Adrenal gland (tissue), 5 donors: ENCODE data around the gene RANGAP1.

Experiments used
- CTCF ChIP-seq, 6 experiments: fragments of 450-650 bp in 4 of 6; fragments of 200-600 bp in 2 of 6; sonication (generic) in 1 of 6; IDR thresholded peaks; 1 replicate in 5 of 6; 2 replicates in 1 of 6; pipeline versions ENCODE4 v1.5.1 to v1.8.0; 2016 to 2021; ENCODE audit warnings: antibody characterized with exemption in 6 of 6, mild to moderate bottlenecking in 2 of 6, moderate library complexity in 1 of 6
- POLR2A ChIP-seq, 2 donors: fragments of 450-650 bp; IDR thresholded peaks; one replicate each; pipeline ENCODE4 v1.6.1; 2017; ENCODE audit warnings: antibody characterized with exemption in 2 of 2, mild to moderate bottlenecking in 2 of 2, moderate library complexity in 1 of 2
- donor health status: DM: no; HTN: no; CAD: no.

- TF ChIP-seq CTCF (IDR thresholded peaks at IDR 0.05), result no peak
- no peak for TF ChIP-seq POLR2A (IDR thresholded peaks at IDR 0.05)
These were observed 16.8 kb upstream of the RANGAP1 start for GRCh38 chr22:41302811-41303210.
